Spleen (tissue), 11 donors: ENCODE data around the gene MARK3. TPM values are rescaled to one million over a fixed set of nuclear protein-coding genes. Genes with fewer than 3 reads are reported as not detected.

Source experiments
- DNase-seq: peaks from one replicate; pipeline ENCODE4 v3.0.0-alpha.2; 2020
- H3K27ac ChIP-seq, 8 donors: fragments of 200-600 bp; sonication (generic) in 7 of 8; 1 replicate in 4 of 8; 2 replicates in 4 of 8; pipeline versions ENCODE4 v1.5.0 to v1.8.0; 2016 to 2021; ENCODE audit warnings: inconsistent platforms in 4 of 8, mild to moderate bottlenecking in 4 of 8, moderate library complexity in 1 of 8
- H3K27me3 ChIP-seq, 7 donors: fragments of 200-600 bp; sonication (generic) in 6 of 7; replicated peaks in 1 of 7; 1 replicate in 4 of 7; 2 replicates in 3 of 7; pipeline versions ENCODE4 v1.5.0 to v1.8.0; 2016 to 2021; ENCODE audit warnings: inconsistent platforms in 3 of 7, mild to moderate bottlenecking in 1 of 7
- H3K36me3 ChIP-seq, 6 donors: fragments of 200-600 bp; sonication (generic) in 5 of 6; 1 replicate in 4 of 6; 2 replicates in 2 of 6; pipeline versions ENCODE4 v1.5.0 to v1.8.0; 2016 to 2021; ENCODE audit warnings: inconsistent platforms in 2 of 6
- H3K4me1 ChIP-seq, 6 donors: fragments of 200-600 bp; sonication (generic) in 5 of 6; 1 replicate in 3 of 6; 2 replicates in 3 of 6; pipeline versions ENCODE4 v1.5.0 to v1.8.0; 2016 to 2021; ENCODE audit warnings: inconsistent platforms in 3 of 6
- H3K4me3 ChIP-seq, 8 donors: fragments of 200-600 bp; sonication (generic) in 7 of 8; 1 replicate in 4 of 8; 2 replicates in 4 of 8; pipeline versions ENCODE4 v1.5.0 to v1.8.0; 2016 to 2021; ENCODE audit warnings: inconsistent platforms in 4 of 8, mild to moderate bottlenecking in 4 of 8, moderate library complexity in 2 of 8
- H3K9me3 ChIP-seq, 8 donors: fragments of 200-600 bp; sonication (generic) in 7 of 8; 1 replicate in 4 of 8; 2 replicates in 4 of 8; pipeline versions ENCODE4 v1.5.0 to v1.8.0; 2016 to 2021; ENCODE audit warnings: inconsistent platforms in 4 of 8
- POLR2A ChIP-seq, 3 donors: fragments of 450-650 bp; IDR thresholded peaks; one replicate each; pipeline ENCODE4 v1.5.1; 2017; ENCODE audit warnings: antibody characterized with exemption in 3 of 3, mild to moderate bottlenecking in 1 of 3
- POLR2AphosphoS5 ChIP-seq, 3 donors: sonication (generic); formaldehyde crosslinking; IDR thresholded peaks; one replicate each; pipeline ENCODE4 v1.5.1; 2017; ENCODE audit warnings: antibody characterized with exemption in 3 of 3
- WGBS, 5 donors: extraction: QIAGEN DNeasy Blood & Tissue Kit in 3 of 5; methylation state at CpG; one replicate each; pipeline versions ENCODE4 v1.1.5 to v1.1.7; 2013 to 2018; 5-methylcytosine and 5-hydroxymethylcytosine counted together
- intact Hi-C: fragments of 100-400 bp; cut with DNase I; formaldehyde crosslinking; loops from one replicate; pipeline ENCODE4 v1.15.0; 2023; ENCODE audit warnings: low total_unique reads
- polyA plus RNA-seq, 3 donors: library from polyadenylated mRNA; stranded (reverse); fragments of 200-250 nt; gene quantifications; one replicate each; pipeline ENCODE4 v1.2.1, GENCODE V29; 2013
- total RNA-seq, 7 donors: library from RNA; depleted of rRNA in 3 of 7; stranded (reverse); fragments of >200 nt in 3 of 7; fragmentation: NEBNext Ultra II Directional in 4 of 7; extraction: Animal tissue kit (Norgen Biotek cat#: 25700) in 4 of 7; gene quantifications; one replicate each; pipeline versions ENCODE4 v1.1.0 to v1.2.1, GENCODE V29; 2016 to 2021
- TF ChIP-seq, protein P1 (sequence below), 11 experiments: fragments of 200-600 bp in 7 of 11; fragments of 450-650 bp in 4 of 11; sonication (generic) in 4 of 11; IDR thresholded peaks in 8 of 11; conservative IDR thresholded peaks in 3 of 11; 1 replicate in 7 of 11; 2 replicates in 4 of 11; pipeline versions ENCODE4 v1.4.0 to v1.8.0; 2016 to 2021; ENCODE audit warnings: antibody characterized with exemption in 11 of 11, inconsistent platforms in 4 of 11, mild to moderate bottlenecking in 1 of 11
- donor health status: healthy with polysubstance abuse.
- donor health status: DM: no; HTN: no; CAD: no; lungs with moderate emphysema.
- donor health status: DM: no; HTN: no; CAD: no.
- donor health status: Bipolar disorder and iron deficiency.
- donor health status: healthy.
- donor health status: DM: no; HTN: no; CAD: no.
- donor health status: DM: yes; HTN: yes; CAD: no.

The MARK3 gene
- total and polyA plus RNA-seq, 10 donors: 40.4 to 144 (median 106) TPM

DNA sequence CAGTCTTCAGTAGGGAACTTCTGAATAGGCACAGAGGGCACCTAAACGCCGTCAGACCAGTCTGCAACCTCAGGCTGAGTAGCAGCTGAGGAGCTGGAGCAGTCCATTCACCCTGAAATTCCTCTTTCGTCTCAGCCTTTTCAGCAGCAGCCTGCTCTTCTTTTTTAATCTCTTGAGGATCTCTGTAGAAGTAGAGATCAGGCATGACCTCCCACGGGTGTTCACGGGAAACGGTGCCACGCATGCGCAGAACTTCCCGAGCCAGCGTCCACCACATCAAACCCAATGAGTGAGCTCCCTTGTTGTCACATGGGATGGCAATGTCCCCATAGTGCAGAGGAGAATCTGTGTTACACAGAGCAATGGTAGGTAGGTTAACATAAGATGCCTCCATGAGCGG is 11.1 kb upstream of the MARK3 start:
- no peak overlapping the region for H3K4me3 ChIP-seq
- no peak overlapping the region for H3K27ac ChIP-seq
- no peaks in the 10 kb centered on the region for H3K36me3 ChIP-seq
- H3K9me3 ChIP-seq: no peaks in the 10 kb centered on the region
- no peaks in the 10 kb centered on the region for H3K4me1 ChIP-seq
- WGBS, 5 donors: 80 to 91% (median 88%) methylated on average over 11 of the region's 11 CpGs
- no peak for DNase-seq
- TF ChIP-seq, protein P1, sequence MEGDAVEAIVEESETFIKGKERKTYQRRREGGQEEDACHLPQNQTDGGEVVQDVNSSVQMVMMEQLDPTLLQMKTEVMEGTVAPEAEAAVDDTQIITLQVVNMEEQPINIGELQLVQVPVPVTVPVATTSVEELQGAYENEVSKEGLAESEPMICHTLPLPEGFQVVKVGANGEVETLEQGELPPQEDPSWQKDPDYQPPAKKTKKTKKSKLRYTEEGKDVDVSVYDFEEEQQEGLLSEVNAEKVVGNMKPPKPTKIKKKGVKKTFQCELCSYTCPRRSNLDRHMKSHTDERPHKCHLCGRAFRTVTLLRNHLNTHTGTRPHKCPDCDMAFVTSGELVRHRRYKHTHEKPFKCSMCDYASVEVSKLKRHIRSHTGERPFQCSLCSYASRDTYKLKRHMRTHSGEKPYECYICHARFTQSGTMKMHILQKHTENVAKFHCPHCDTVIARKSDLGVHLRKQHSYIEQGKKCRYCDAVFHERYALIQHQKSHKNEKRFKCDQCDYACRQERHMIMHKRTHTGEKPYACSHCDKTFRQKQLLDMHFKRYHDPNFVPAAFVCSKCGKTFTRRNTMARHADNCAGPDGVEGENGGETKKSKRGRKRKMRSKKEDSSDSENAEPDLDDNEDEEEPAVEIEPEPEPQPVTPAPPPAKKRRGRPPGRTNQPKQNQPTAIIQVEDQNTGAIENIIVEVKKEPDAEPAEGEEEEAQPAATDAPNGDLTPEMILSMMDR (IDR thresholded peaks at IDR 0.05 in 8 of 11, conservative IDR thresholded peaks at IDR 0.05 in 3 of 11): no peak
- TF ChIP-seq POLR2A (IDR thresholded peaks at IDR 0.05) (no peak), POLR2AphosphoS5 (IDR thresholded peaks at IDR 0.05) (no peak)
- intact Hi-C loops: no loop called here
- no peaks in the 10 kb centered on the region for H3K27me3 ChIP-seq

DNA sequence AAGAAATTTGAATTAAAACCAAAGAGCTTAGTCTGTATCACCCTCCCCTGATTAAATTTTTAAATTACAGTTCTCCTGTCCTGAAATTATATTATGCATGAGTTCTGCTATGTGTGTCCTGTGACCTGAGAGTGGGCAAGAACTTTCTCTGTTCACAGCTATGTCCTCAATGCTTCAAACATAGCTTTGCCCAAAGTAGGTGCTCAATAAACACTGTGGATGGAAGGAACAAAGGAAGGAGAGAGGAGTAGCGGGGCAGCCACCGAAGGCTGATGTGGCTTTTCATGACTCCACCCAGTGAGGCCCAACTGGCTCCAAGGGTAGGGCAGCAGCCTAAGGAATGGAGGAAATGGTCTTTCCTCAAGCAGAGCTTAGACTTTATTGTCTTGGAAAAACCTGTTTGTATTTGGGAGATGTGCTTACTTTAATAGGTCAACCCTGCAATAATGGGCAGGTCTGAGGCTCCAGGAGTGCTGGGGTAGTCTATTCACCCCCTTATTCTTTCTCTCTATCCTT is 7.6 kb upstream of the MARK3 start:
- intact Hi-C loops: no loop called here
- no peaks in the 10 kb centered on the region for H3K27me3 ChIP-seq
- no peaks in the 10 kb centered on the region for H3K9me3 ChIP-seq
- WGBS, 5 donors: 85 to 96% (median 89%) methylated on average over 2 of the region's 2 CpGs
- H3K36me3 ChIP-seq: no peaks in the 10 kb centered on the region
- DNase-seq: no peak
- no peak overlapping the region for H3K27ac ChIP-seq
- H3K4me3 ChIP-seq: no peak overlapping the region
- TF ChIP-seq, protein P1 (IDR thresholded peaks at IDR 0.05 in 8 of 11, conservative IDR thresholded peaks at IDR 0.05 in 3 of 11): no peak
- TF ChIP-seq POLR2AphosphoS5 (IDR thresholded peaks at IDR 0.05) (no peak), POLR2A (IDR thresholded peaks at IDR 0.05) (no peak)
- H3K4me1 ChIP-seq: peaks cover 0 to 4% (median 0%) of the 10 kb centered on the region in 6 donors

DNA sequence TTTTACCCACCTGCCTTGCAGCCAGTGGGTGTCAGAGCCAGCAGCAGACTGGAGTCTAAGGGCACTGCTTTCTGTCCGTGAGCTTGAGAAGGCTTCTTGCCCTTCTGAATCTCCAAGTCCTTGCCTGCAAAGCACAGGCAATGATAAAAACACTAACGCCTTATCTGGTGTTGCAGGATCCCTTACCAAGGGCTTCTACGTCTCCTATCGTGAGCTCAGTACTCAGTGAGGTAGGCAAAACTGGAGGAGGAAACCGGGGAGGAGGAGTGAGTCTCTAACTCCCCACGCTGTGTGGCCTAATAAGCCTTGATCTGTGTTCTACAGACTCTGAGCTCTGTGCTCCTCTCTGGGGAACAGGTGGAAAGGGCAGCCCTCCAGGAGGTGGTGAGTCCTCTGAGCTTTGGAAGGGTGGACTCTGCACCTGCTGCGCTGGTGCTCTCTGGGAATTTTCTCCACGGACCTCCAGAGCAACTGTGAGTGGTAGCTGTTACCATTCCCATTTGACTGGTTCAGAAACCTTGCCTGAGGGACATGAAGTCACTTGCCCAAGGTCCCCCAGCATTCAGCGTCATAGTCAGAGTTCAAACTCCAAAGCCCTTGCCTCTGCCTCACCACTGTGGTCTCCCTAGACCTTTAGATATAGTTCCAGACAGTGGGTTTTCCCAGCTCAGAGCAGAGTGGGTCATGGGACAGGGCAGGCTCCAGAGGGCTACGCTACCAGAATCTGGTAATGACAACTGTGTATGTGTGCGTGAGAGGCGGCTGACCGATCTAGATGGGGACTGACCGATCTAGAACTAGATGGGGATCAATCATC is 7.0 kb upstream of the MARK3 start:
- no peaks in the 10 kb centered on the region for H3K36me3 ChIP-seq
- no peak overlapping the region for H3K4me3 ChIP-seq
- WGBS, 5 donors: 78 to 90% (median 87%) methylated on average over 12 to 14 of the region's 14 CpGs
- intact Hi-C loops: no loop called here
- peaks cover 0 to 4% (median 0%) of the 10 kb centered on the region in 6 donors for H3K4me1 ChIP-seq
- DNase-seq: no peak
- H3K27ac ChIP-seq: no peak overlapping the region
- H3K9me3 ChIP-seq: no peaks in the 10 kb centered on the region
- TF ChIP-seq POLR2AphosphoS5 (IDR thresholded peaks at IDR 0.05) (no peak), POLR2A (IDR thresholded peaks at IDR 0.05) (no peak)
- TF ChIP-seq, protein P1 (IDR thresholded peaks at IDR 0.05 in 8 of 11, conservative IDR thresholded peaks at IDR 0.05 in 3 of 11): no peak
- H3K27me3 ChIP-seq: no peaks in the 10 kb centered on the region

DNA sequence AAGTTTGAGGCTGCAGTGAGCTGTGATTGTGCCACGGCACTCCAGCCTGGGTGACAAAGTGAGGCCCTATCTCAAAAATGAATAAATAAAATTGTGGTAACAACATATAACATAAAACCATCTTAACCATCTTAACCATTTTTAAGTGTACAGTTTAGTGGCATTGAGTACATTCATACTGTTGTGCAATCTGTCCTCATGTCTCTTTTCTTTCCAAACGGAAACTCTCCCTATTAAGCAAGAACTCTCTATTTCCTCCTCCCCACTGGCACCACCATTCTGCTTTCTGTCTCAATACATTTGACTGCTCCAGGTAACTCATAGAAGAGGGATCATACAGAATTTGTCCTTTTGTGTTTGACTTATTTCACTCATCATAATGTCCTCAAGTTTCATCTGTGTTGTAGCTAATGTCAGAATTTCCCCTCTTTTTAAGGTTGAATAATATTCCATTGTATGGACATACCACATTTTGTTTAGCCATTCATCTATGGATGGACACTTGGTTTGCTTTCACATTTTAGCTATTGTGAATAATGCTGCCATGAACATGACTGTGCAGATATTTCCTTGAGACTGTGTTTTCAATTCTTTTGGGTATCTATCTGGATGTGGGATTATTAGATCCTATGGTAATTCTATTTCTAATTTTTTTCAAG is 4.4 kb upstream of the MARK3 start:
- H3K27me3 ChIP-seq: no peaks in the 10 kb centered on the region
- no peak for TF ChIP-seq POLR2AphosphoS5 (IDR thresholded peaks at IDR 0.05)
- TF ChIP-seq POLR2A (IDR thresholded peaks at IDR 0.05): no peak
- TF ChIP-seq, protein P1 (IDR thresholded peaks at IDR 0.05 in 8 of 11, conservative IDR thresholded peaks at IDR 0.05 in 3 of 11): no peak

More for the DNA sequence above, 4.4 kb upstream of the MARK3 start:
- no peak overlapping the region for H3K4me3 ChIP-seq
- no peak for DNase-seq
- peaks cover 6 to 15% (median 8%) of the 10 kb centered on the region in 6 donors for H3K4me1 ChIP-seq
- 0 to 19% (median 11%) methylated on average over 2 of the region's 2 CpGs for WGBS, 5 donors
- H3K36me3 ChIP-seq: no peaks in the 10 kb centered on the region
- H3K9me3 ChIP-seq: no peaks in the 10 kb centered on the region
- no peak overlapping the region for H3K27ac ChIP-seq
- intact Hi-C loops: no loop called here
